Activated CD4-positive, alpha-beta T cell treated with anti-CD3 and anti-CD28 coated beads for 24 hours (primary cell): ENCODE measurements around the gene SLC1A2.
A peak's percentile ranks its signal among the peaks of the same experiment; 100 is the strongest.

Experiments used
- DNase-seq, 2 donors: peaks; one replicate each; pipeline ENCODE4 v3.0.0-alpha.2; 2020; ENCODE audit warnings: low read depth in 2 of 2

The SLC1A2 gene

GRCh38 chr11:35272391-35272902, 146.9 kb downstream of the SLC1A2 start:
- DNase-seq = peak; percentile 18 to 25

GRCh38 chr11:35271031-35271430, 148.3 kb downstream of the SLC1A2 start:
- DNase-seq = no peak

- DNase-seq = no peak
Observed at GRCh38 chr11:35270342-35270741, 149.0 kb downstream of the SLC1A2 start.

- DNase-seq = no peak
Observed at GRCh38 chr11:35267504-35267903, 151.9 kb downstream of the SLC1A2 start.

GRCh38 chr11:35265755-35266454, 153.5 kb downstream of the SLC1A2 start:
- no peak for DNase-seq

GRCh38 chr11:35262735-35263134, 156.6 kb downstream of the SLC1A2 start:
- no peak for DNase-seq

GRCh38 chr11:35262056-35262455, 157.3 kb downstream of the SLC1A2 start:
- DNase-seq = no peak

GRCh38 chr11:35261197-35261596, 158.2 kb downstream of the SLC1A2 start:
- no peak for DNase-seq

- DNase-seq = no peak
Observed at GRCh38 chr11:35260342-35260985, 158.9 kb downstream of the SLC1A2 start.

GRCh38 chr11:35259529-35259928, 159.8 kb downstream of the SLC1A2 start:
- DNase-seq = no peak

- DNase-seq = no peak
Observed at GRCh38 chr11:35257281-35257680, 162.1 kb downstream of the SLC1A2 start.

GRCh38 chr11:35256296-35256695, 163.1 kb downstream of the SLC1A2 start:
- DNase-seq = no peak

GRCh38 chr11:35255514-35255913, 163.8 kb downstream of the SLC1A2 start:
- no peak for DNase-seq

GRCh38 chr11:35253237-35253636, 166.1 kb downstream of the SLC1A2 start:
- no peak for DNase-seq

- no peak for DNase-seq
Observed at GRCh38 chr11:35250621-35251020, 168.7 kb downstream of the SLC1A2 start.

- DNase-seq = no peak
Observed at GRCh38 chr11:35250192-35250591, 169.2 kb downstream of the SLC1A2 start.

- DNase-seq = no peak
Observed at GRCh38 chr11:35248558-35249323, 170.6 kb downstream of the SLC1A2 start.

GRCh38 chr11:35247863-35248262, 171.5 kb downstream of the SLC1A2 start:
- DNase-seq = no peak

- DNase-seq = no peak
Observed at GRCh38 chr11:35247428-35247827, 171.9 kb downstream of the SLC1A2 start.

- DNase-seq = no peak
Observed at GRCh38 chr11:35246745-35247144, 172.6 kb downstream of the SLC1A2 start.

GRCh38 chr11:35245786-35246185, 173.6 kb downstream of the SLC1A2 start:
- DNase-seq = no peak

GRCh38 chr11:35245056-35245455, 174.3 kb downstream of the SLC1A2 start:
- no peak for DNase-seq

- DNase-seq = no peak
Observed at GRCh38 chr11:35243774-35244173, 175.6 kb downstream of the SLC1A2 start.
